Lower lobe of right lung (tissue), 2 donors: ENCODE results near the gene ATP13A1. TPM values are rescaled to one million over a fixed set of nuclear protein-coding genes. Genes with fewer than 3 reads are reported as not detected.
"Not testable (repeated sequence)": the region's sequence is repeated elsewhere in the genome, so short reads cannot be mapped to it uniquely, and the experiment has no call there.

Experiments
- ATAC-seq, 2 donors: fragments of 200-7000 bp; cut with Tn5 transposase; one replicate each; pipeline ENCODE4 v1.9.1; 2020 to 2022; ENCODE audit warnings: mild to moderate bottlenecking in 2 of 2, moderate library complexity in 2 of 2
- DNase-seq: peaks from one replicate; pipeline ENCODE4 v3.0.0-alpha.2; 2020
- H3K27ac ChIP-seq: fragments of 200-600 bp; one replicate; pipeline ENCODE4 v1.8.0; 2022
- H3K27me3 ChIP-seq: fragments of 200-600 bp; one replicate; pipeline ENCODE4 v1.8.0; 2022; ENCODE audit warnings: low read depth
- H3K36me3 ChIP-seq: fragments of 200-600 bp; one replicate; pipeline ENCODE4 v1.8.0; 2022; ENCODE audit warnings: mild to moderate bottlenecking
- H3K4me1 ChIP-seq: fragments of 200-600 bp; one replicate; pipeline ENCODE4 v1.8.0; 2022
- H3K4me3 ChIP-seq: fragments of 200-600 bp; one replicate; pipeline ENCODE4 v1.8.0; 2022; ENCODE audit warnings: mild to moderate bottlenecking
- H3K9me3 ChIP-seq: fragments of 200-600 bp; one replicate; pipeline ENCODE4 v1.8.0; 2022
- intact Hi-C: fragments of 100-400 bp; cut with DNase I; formaldehyde crosslinking; loops from one replicate; pipeline ENCODE4 v1.11.0; 2022
- total RNA-seq: library from RNA; stranded (reverse); fragmentation: NEBNext Ultra II Directional; extraction: Animal tissue kit (Norgen Biotek cat#: 25700); gene quantifications from one replicate; pipeline ENCODE4 v1.2.1, GENCODE V29; 2021
- TF ChIP-seq, protein P1 (sequence below): fragments of 200-600 bp; IDR thresholded peaks from one replicate; pipeline ENCODE4 v1.8.0; 2022; ENCODE audit warnings: antibody characterized with exemption, mild to moderate bottlenecking
- donor health status: DM: no; HTN: yes; CAD: no; lungs with severe emphysema.

ATP13A1 gene
- total RNA-seq, 1 donor from 2014 or later: 71.9 TPM

DNA sequence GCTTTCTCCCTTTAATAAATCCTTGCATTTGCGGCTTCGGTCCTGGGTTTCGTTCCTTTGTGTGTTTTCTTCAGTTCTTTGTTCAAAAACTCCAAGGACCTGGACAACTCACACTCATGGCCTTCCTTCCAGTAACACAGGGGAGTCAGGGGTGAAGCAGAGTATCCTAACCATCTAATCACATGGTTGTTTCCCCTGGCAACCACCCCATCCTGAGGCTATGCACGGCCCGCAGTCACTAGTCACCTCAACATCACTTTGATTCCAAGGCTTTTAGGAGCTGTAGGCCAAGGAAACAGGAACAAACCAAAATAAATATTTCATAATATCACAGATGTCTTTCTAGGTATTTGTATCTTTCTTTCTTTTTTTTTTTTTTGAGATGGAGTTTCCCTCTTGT is 34.1 kb upstream of the ATP13A1 start:
- no peak for DNase-seq
- H3K36me3 ChIP-seq: no peaks in the 10 kb centered on the region
- H3K4me1 ChIP-seq: no peaks in the 10 kb centered on the region
- TF ChIP-seq, protein P1, sequence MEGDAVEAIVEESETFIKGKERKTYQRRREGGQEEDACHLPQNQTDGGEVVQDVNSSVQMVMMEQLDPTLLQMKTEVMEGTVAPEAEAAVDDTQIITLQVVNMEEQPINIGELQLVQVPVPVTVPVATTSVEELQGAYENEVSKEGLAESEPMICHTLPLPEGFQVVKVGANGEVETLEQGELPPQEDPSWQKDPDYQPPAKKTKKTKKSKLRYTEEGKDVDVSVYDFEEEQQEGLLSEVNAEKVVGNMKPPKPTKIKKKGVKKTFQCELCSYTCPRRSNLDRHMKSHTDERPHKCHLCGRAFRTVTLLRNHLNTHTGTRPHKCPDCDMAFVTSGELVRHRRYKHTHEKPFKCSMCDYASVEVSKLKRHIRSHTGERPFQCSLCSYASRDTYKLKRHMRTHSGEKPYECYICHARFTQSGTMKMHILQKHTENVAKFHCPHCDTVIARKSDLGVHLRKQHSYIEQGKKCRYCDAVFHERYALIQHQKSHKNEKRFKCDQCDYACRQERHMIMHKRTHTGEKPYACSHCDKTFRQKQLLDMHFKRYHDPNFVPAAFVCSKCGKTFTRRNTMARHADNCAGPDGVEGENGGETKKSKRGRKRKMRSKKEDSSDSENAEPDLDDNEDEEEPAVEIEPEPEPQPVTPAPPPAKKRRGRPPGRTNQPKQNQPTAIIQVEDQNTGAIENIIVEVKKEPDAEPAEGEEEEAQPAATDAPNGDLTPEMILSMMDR: no peak
- H3K9me3 ChIP-seq: peaks cover 37% of the 10 kb centered on the region
- H3K27ac ChIP-seq: no peak overlapping the region
- no peak for ATAC-seq
- no peaks in the 10 kb centered on the region for H3K27me3 ChIP-seq
- intact Hi-C loops: no loop called here
- H3K4me3 ChIP-seq: no peak overlapping the region

DNA sequence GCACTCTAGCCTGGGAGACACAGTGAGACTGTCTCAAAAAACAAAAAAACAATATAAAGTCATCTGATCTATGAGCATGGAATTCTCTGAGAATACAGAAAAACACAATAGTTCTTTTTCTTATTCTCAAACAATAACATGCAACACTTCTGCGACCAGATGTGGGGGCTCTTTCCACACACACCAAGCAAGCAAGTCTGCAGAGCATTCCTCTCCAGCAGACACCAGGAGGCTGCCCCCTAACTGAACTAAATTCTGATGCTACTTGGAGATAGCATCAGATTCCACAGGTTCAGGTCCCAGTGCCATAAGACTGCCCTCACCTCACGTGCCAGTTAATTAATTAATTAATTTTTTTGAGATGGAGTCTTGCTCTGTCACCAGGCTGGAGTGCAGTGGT is 32.9 kb upstream of the ATP13A1 start:
- DNase-seq (no peak), ATAC-seq (no peak)
- Histone ChIP-seq H3K9me3 (peaks cover 40% of the 10 kb centered on the region), H3K4me3 (no peak overlapping the region), H3K27me3 (no peaks in the 10 kb centered on the region), H3K36me3 (no peaks in the 10 kb centered on the region), H3K27ac (no peak overlapping the region), H3K4me1 (no peaks in the 10 kb centered on the region)
- intact Hi-C loops: no loop called here
- TF ChIP-seq, protein P1: no peak

GRCh38 chr19:19691683-19692082 is 28.2 kb upstream of the ATP13A1 start:
- Histone ChIP-seq H3K27me3 (no peaks in the 10 kb centered on the region), H3K36me3 (no peaks in the 10 kb centered on the region), H3K4me3 (no peak overlapping the region), H3K4me1 (no peaks in the 10 kb centered on the region), H3K9me3 (peaks cover 7% of the 10 kb centered on the region), H3K27ac (no peak overlapping the region)
- TF ChIP-seq, protein P1: no peak
- ATAC-seq (no peak), DNase-seq (no peak)
- intact Hi-C loops: no loop called here

GRCh38 chr19:19689023-19689422 is 25.5 kb upstream of the ATP13A1 start:
- peaks cover 22% of the 10 kb centered on the region for H3K9me3 ChIP-seq
- H3K4me3 ChIP-seq, intact Hi-C loops, H3K4me1 ChIP-seq, H3K27me3 ChIP-seq, ATAC-seq, H3K27ac ChIP-seq, H3K36me3 ChIP-seq, DNase-seq: not testable (repeated sequence)

- Histone ChIP-seq H3K36me3 (no peaks in the 10 kb centered on the region), H3K4me3 (no peak overlapping the region), H3K9me3 (peaks cover 25% of the 10 kb centered on the region), H3K4me1 (no peaks in the 10 kb centered on the region), H3K27me3 (no peaks in the 10 kb centered on the region), H3K27ac (no peak overlapping the region)
- ATAC-seq: no peak
- TF ChIP-seq, protein P1: no peak
- DNase-seq: no peak
- intact Hi-C loops: no loop called here
Observed at GRCh38 chr19:19687090-19687489, 23.6 kb upstream of the ATP13A1 start.

GRCh38 chr19:19686580-19686979 is 23.1 kb upstream of the ATP13A1 start:
- DNase-seq (no peak), ATAC-seq (no peak)
- Histone ChIP-seq H3K27me3 (no peaks in the 10 kb centered on the region), H3K9me3 (peaks cover 27% of the 10 kb centered on the region), H3K27ac (no peak overlapping the region), H3K36me3 (peaks cover 3% of the 10 kb centered on the region), H3K4me3 (no peak overlapping the region), H3K4me1 (no peaks in the 10 kb centered on the region)
- TF ChIP-seq, protein P1: no peak
- intact Hi-C loops: no loop called here

DNA sequence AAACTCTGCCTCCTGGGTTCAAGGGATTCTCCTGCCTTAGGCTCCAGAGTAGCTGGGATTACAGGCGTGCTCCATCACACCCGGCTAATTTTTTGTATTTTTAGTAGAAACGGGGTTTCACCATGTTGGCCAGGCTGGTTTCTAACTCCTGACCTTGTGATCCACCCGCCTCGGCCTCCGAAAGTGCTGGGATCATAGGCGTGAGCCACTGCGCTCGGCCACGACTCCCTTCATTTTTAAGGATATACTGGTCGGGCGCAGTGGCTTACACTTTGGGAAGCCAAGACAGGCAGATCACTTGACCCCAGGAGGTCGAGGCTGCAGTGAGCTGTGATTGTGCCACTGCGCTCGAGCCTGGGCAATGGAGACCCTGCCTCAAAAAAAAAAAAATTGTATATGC is 22.6 kb upstream of the ATP13A1 start:
- H3K4me1 ChIP-seq, ATAC-seq, H3K36me3 ChIP-seq, H3K27ac ChIP-seq, DNase-seq, H3K4me3 ChIP-seq, H3K27me3 ChIP-seq, intact Hi-C loops: not testable (repeated sequence)
- peaks cover 32% of the 10 kb centered on the region for H3K9me3 ChIP-seq
